Astrocyte of the spinal cord (primary cell): ENCODE data around the gene HELZ.

ENCODE experiments used
- DNase-seq: peaks from one replicate; pipeline ENCODE4 v3.0.0; 2011; ENCODE audit warnings: low read depth, low spot score
- H3K4me3 ChIP-seq: 2 replicates; pipeline ENCODE4 v1.5.1; 2011; ENCODE audit warnings: low read depth, mild to moderate bottlenecking, low read length, moderate library complexity
- in situ Hi-C: cut with HindIII; loops from 2 replicates; pipeline ENCODE4 v1.10.0; 2017; ENCODE audit warnings: low sequenced_read_pairs
- TF ChIP-seq, protein P1 (sequence below): IDR thresholded peaks from 2 replicates; pipeline ENCODE4 v1.5.1; 2012; ENCODE audit warnings: low read depth, mild to moderate bottlenecking, low read length, inconsistent platforms

The HELZ gene

DNA sequence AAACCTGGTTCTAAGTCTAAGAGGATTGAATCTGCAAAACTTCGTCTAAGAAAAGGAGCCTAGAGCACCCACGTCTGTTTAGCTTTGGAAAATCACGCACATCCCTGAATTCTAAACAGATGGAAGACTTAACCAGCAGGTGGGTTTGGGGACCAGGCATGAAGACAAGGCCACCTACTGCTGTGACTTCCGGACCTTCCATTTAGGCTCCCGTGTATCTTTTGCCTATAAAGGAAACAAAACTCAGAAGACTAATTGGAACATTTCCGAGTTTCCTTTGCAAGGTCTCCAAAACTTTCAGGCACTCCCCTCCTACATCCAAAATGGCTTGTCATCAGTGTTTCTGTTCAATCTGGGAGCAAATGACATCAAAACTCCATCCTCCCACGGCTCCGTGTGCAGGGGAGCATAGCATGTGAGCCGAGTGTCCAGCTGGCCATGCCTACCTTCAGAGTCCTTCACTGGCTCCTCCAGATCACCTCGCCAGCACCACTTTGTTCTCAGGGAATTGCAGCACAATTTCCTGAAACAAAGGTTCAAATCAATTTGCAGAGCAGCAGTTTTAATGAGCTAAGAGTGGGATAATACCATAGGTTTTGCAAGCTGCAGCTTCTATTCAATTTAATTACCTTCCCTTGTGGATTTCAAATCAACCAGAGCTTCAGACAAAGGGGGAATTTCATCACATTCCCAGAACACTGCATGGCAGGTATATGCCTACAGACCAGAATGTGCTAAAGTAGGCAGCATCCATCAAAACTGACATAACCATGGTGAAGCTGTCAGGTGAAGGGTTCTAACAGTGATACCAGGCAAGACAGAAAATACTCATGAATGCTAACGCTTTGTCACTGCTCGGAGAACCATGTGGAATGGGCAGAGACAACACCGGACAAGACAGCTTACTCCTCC is 177.2 kb downstream of the HELZ start:
- no peak for DNase-seq
- TF ChIP-seq, protein P1, sequence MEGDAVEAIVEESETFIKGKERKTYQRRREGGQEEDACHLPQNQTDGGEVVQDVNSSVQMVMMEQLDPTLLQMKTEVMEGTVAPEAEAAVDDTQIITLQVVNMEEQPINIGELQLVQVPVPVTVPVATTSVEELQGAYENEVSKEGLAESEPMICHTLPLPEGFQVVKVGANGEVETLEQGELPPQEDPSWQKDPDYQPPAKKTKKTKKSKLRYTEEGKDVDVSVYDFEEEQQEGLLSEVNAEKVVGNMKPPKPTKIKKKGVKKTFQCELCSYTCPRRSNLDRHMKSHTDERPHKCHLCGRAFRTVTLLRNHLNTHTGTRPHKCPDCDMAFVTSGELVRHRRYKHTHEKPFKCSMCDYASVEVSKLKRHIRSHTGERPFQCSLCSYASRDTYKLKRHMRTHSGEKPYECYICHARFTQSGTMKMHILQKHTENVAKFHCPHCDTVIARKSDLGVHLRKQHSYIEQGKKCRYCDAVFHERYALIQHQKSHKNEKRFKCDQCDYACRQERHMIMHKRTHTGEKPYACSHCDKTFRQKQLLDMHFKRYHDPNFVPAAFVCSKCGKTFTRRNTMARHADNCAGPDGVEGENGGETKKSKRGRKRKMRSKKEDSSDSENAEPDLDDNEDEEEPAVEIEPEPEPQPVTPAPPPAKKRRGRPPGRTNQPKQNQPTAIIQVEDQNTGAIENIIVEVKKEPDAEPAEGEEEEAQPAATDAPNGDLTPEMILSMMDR, result no peak
- no peak overlapping the region for H3K4me3 ChIP-seq
- in situ Hi-C loops, result no loop called here

DNA sequence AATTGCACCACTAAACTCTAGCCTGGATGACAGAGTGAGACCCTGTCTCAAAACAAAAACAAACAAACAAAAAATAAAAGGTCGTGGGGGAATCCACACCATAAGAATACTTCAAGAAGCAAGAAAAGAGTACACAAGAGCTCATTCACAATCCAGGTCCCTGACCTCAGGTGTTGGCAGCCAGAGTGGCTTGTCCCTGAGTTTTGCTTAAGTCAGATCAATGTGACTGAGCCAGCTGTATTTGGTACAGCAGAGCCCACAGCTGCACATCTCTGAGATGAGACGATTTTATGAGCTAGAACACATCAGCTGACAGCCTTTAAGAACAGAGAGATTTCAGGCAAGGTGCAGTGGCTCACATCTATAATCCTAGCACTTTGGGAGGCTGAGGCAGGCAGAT is 178.3 kb downstream of the HELZ start:
- TF ChIP-seq, protein P1, result no peak
- in situ Hi-C loops, result no loop called here
- no peak for DNase-seq
- H3K4me3 ChIP-seq, result no peak overlapping the region

DNA sequence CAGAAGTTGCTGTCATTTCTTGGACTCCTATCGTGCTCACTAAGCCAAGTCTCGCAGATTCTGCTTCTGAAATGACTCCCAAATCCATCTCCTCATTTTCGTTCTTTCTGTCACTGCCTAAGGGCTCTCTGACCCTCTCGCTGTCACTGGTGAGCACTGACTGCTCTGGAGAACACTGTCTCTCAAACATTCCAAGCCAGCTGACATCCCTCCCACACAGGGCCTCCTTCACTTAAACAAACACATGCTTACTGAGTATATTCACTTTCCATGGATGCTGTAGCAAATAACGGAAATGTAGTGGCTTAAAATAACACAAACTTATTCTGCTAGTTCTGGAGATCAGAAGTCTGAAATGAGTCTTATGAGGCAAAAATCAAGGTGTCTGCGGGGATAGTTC is 181.9 kb downstream of the HELZ start:
- TF ChIP-seq, protein P1, result no peak
- DNase-seq, result no peak
- no peak overlapping the region for H3K4me3 ChIP-seq
- in situ Hi-C loops, result no loop called here

DNA sequence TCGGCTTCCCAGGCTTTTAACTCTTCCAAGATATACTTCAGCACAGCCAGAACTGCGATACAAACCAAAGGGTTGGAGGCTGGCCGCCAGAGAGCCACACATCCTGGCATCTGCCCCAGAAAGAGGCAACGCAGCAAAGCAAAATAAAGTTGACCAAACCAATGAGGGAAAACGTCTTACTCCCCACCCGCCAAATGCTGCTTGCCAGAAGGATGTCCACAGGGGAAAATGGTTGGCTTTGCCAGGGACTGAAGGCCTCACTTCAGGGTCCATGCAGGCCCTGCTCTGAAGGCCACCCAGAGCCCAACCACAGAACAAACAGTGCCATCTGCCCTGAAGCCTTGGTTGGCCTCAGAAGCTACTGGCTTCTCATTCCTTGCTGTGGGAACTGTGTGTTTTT is 185.6 kb downstream of the HELZ start:
- DNase-seq, result no peak
- in situ Hi-C loops, result no loop called here
- H3K4me3 ChIP-seq, result no peak overlapping the region
- TF ChIP-seq, protein P1, result no peak

DNA sequence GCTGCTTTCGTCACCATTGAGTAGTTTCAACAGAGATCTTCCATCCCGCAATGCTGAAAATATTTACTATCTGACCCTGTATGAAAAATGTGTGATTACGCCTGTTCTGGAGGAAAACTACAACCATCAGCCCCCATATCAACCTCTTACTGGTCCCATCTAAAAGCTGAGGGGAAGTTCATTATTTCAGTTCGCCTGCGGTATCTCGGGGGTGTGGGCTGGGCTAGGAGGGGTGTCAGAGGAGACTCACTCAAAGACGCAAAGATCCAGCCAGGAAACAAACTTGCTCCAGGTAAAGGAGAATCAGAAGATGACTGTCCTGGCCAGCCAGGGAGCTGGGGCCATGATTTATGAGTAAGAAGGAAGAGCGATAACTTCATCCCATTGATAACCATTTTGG is 187.0 kb downstream of the HELZ start:
- TF ChIP-seq, protein P1, result no peak
- in situ Hi-C loops, result no loop called here
- H3K4me3 ChIP-seq, result no peak overlapping the region
- DNase-seq, result no peak

DNA sequence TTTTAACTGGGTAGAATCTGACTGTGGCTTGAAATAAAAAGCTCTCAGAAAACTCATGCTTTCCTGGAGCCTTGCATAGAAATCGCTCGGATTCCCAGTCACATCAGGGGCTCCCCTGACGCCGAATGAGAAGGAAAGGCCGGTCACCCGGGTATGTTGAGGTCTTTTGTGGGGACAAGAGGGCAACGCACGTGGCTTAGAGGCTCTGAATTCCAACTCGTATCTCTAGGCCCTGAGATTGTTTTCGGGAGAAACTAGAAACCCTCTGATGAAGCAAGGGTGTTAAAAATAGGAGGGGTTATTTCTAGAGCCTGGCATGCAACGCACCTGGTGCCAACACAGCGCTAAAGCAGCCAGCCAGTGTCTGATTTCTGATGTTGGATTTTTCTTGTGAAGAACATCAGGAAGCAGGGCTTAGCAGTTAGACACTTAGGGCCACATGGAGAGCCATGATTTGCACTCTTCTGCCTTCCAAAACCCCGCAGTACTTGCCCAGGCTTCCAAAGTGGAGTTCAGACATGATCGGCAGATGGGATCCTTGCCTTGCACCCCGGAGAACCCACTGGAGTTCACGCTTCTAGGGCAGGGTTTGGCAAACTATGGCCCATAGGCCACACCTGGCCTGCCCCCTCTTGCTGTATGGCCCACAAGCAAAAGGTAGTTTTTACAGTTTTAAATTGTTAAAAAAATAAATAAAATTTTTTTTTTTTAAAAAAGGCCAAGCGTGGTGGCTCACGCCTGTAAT is 188.1 kb downstream of the HELZ start:
- no peak for DNase-seq
- in situ Hi-C loops, result no loop called here
- TF ChIP-seq, protein P1, result no peak
- H3K4me3 ChIP-seq, result no peak overlapping the region
